Neural progenitor cell (in vitro differentiated cells): ENCODE measurements around the gene C5AR2. TPM values are rescaled to one million over a fixed set of nuclear protein-coding genes. Genes with fewer than 3 reads are reported as not detected.
A peak's percentile ranks its signal among the peaks of the same experiment; 100 is the strongest.

ENCODE experiments used
- DNase-seq: peaks from one replicate; pipeline ENCODE4 v3.0.0-alpha.2; 2016; ENCODE audit warnings: low spot score
- H2AFZ ChIP-seq: fragments of 200-600 bp; sonication (generic); replicated peaks from 2 replicates; pipeline ENCODE4 v1.6.1; 2016; ENCODE audit warnings: antibody characterized with exemption
- H3F3A ChIP-seq: fragments of 200-600 bp; sonication (generic); 2 replicates; pipeline ENCODE4 v1.6.1; 2016; ENCODE audit warnings: antibody characterized with exemption, low read depth
- H3K27ac ChIP-seq: fragments of 200-600 bp; sonication (generic); 2 replicates; pipeline ENCODE4 v1.5.1; 2016; ENCODE audit warnings: mild to moderate bottlenecking
- H3K27me3 ChIP-seq: fragments of 200-600 bp; sonication (generic); 2 replicates; pipeline ENCODE4 v1.6.1; 2016; ENCODE audit warnings: mild to moderate bottlenecking, moderate library complexity
- H3K36me3 ChIP-seq: fragments of 200-600 bp; sonication (generic); 2 replicates; pipeline ENCODE4 v1.5.1; 2016
- H3K4me1 ChIP-seq: fragments of 200-600 bp; sonication (generic); 2 replicates; pipeline ENCODE4 v1.6.1; 2016; ENCODE audit warnings: mixed run types
- H3K4me2 ChIP-seq: fragments of 200-600 bp; sonication (generic); 2 replicates; pipeline ENCODE4 v1.6.1; 2016
- H3K4me3 ChIP-seq: fragments of 200-600 bp; sonication (generic); 2 replicates; pipeline ENCODE4 v1.5.1; 2016
- H3K79me2 ChIP-seq: fragments of 200-600 bp; sonication (generic); 2 replicates; pipeline ENCODE4 v1.6.1; 2016; ENCODE audit warnings: low read depth
- H3K9ac ChIP-seq: fragments of 200-600 bp; sonication (generic); 2 replicates; pipeline ENCODE4 v1.6.1; 2016
- H3K9me3 ChIP-seq: fragments of 200-600 bp; sonication (generic); 2 replicates; pipeline ENCODE4 v1.5.1; 2016; ENCODE audit warnings: low read depth
- H4K20me1 ChIP-seq: fragments of 200-600 bp; sonication (generic); 2 replicates; pipeline ENCODE4 v1.6.1; 2016; ENCODE audit warnings: low read depth
- H3K27ac Mint-ChIP-seq: 3 replicates; pipeline ENCODE4 v1.8.0; 2021; ENCODE audit warnings: mixed read lengths
- H3K27me3 Mint-ChIP-seq: 2 replicates; pipeline ENCODE4 v1.8.0; 2022; ENCODE audit warnings: low read depth, mild to moderate bottlenecking, inconsistent platforms, moderate library complexity, mixed read lengths; ENCODE audit not compliant: insufficient read depth
- H3K36me3 Mint-ChIP-seq: 3 replicates; pipeline ENCODE4 v1.8.0; 2021; ENCODE audit warnings: mixed read lengths
- H3K4me1 Mint-ChIP-seq: 3 replicates; pipeline ENCODE4 v1.8.0; 2021; ENCODE audit warnings: mixed read lengths
- H3K4me3 Mint-ChIP-seq: 3 replicates; pipeline ENCODE4 v1.8.0; 2021; ENCODE audit warnings: mild to moderate bottlenecking, moderate library complexity, mixed read lengths
- H3K9me3 Mint-ChIP-seq: 3 replicates; pipeline ENCODE4 v1.8.0; 2020; ENCODE audit warnings: mixed read lengths
- CTCF ChIP-seq: fragments of 200-600 bp; sonication (generic); IDR thresholded peaks from 2 replicates; pipeline ENCODE4 v1.5.1; 2017; ENCODE audit warnings: antibody characterized with exemption, mild to moderate bottlenecking
- EZH2 ChIP-seq: fragments of 200-600 bp; sonication (generic); IDR thresholded peaks from 2 replicates; pipeline ENCODE4 v1.6.1; 2017; ENCODE audit warnings: antibody characterized with exemption, mild to moderate bottlenecking, moderate library complexity
- EZH2phosphoT487 ChIP-seq: fragments of 200-600 bp; sonication (generic); IDR thresholded peaks from 2 replicates; pipeline ENCODE4 v1.6.1; 2017; ENCODE audit warnings: antibody characterized with exemption
- total RNA-seq: library from RNA; depleted of rRNA; stranded (reverse); fragments of >200 nt; gene quantifications from 2 replicates; pipeline ENCODE4 v1.2.3, GENCODE V29; 2015; ENCODE audit warnings: low replicate concordance

Gene C5AR2
- total RNA-seq, 1 donor from 2014 or later, result not detected

GRCh38 chr19:47374876-47375693, 43.1 kb downstream of the C5AR2 start:
- H3F3A ChIP-seq, result no peaks in the 10 kb centered on the region
- H3K4me2 ChIP-seq, result no peak overlapping the region
- peaks cover 13% of the 10 kb centered on the region for H3K36me3 Mint-ChIP-seq
- no peaks in the 10 kb centered on the region for H4K20me1 ChIP-seq
- no peak overlapping the region for H3K27ac Mint-ChIP-seq
- no peaks in the 10 kb centered on the region for H3K9me3 Mint-ChIP-seq
- H3K4me3 ChIP-seq, result no peak overlapping the region
- H3K4me1 ChIP-seq, result no peaks in the 10 kb centered on the region
- no peaks in the 10 kb centered on the region for H3K4me1 Mint-ChIP-seq
- H3K27me3 ChIP-seq, result no peaks in the 10 kb centered on the region
- no peak overlapping the region for H3K9ac ChIP-seq
- no peak for TF ChIP-seq EZH2
- no peak for DNase-seq
- no peak overlapping the region for H3K27ac ChIP-seq
- H3K4me3 Mint-ChIP-seq, result no peak overlapping the region
- no peaks in the 10 kb centered on the region for H3K9me3 ChIP-seq
- H2AFZ ChIP-seq, result no peak overlapping the region
- peaks cover 6% of the 10 kb centered on the region for H3K27me3 Mint-ChIP-seq
- no peaks in the 10 kb centered on the region for H3K36me3 ChIP-seq
- H3K79me2 ChIP-seq, result no peaks in the 10 kb centered on the region

GRCh38 chr19:47375694-47376588, 44.0 kb downstream of the C5AR2 start:
- H3K9ac ChIP-seq, result no peak overlapping the region
- peaks cover 10% of the 10 kb centered on the region for H3K36me3 Mint-ChIP-seq
- no peak overlapping the region for H3K4me2 ChIP-seq
- H2AFZ ChIP-seq, result no peak overlapping the region
- no peak overlapping the region for H3K27ac ChIP-seq
- H3F3A ChIP-seq, result no peaks in the 10 kb centered on the region
- no peaks in the 10 kb centered on the region for H3K36me3 ChIP-seq
- peak overlapping the region; percentile 62 for H3K4me3 Mint-ChIP-seq
- no peaks in the 10 kb centered on the region for H3K9me3 ChIP-seq
- H3K9me3 Mint-ChIP-seq, result no peaks in the 10 kb centered on the region
- H3K4me1 Mint-ChIP-seq, result no peaks in the 10 kb centered on the region
- TF ChIP-seq CTCF (no peak), EZH2 (no peak), EZH2phosphoT487 (no peak)
- H3K4me3 ChIP-seq, result no peak overlapping the region
- H4K20me1 ChIP-seq, result no peaks in the 10 kb centered on the region
- H3K27ac Mint-ChIP-seq, result no peak overlapping the region
- H3K27me3 Mint-ChIP-seq, result peaks cover 6% of the 10 kb centered on the region
- DNase-seq, result no peak
- H3K79me2 ChIP-seq, result no peaks in the 10 kb centered on the region
- no peaks in the 10 kb centered on the region for H3K4me1 ChIP-seq
- no peaks in the 10 kb centered on the region for H3K27me3 ChIP-seq

- Mint-ChIP-seq H3K27me3 (peaks cover 5% of the 10 kb centered on the region), H3K4me3 (no peak overlapping the region), H3K4me1 (no peaks in the 10 kb centered on the region), H3K9me3 (no peaks in the 10 kb centered on the region), H3K36me3 (peaks cover 13% of the 10 kb centered on the region), H3K27ac (no peak overlapping the region)
- Histone ChIP-seq H3K27me3 (no peaks in the 10 kb centered on the region), H3K4me1 (no peaks in the 10 kb centered on the region), H3K27ac (no peak overlapping the region), H2AFZ (no peak overlapping the region), H3K4me3 (no peak overlapping the region), H3K9me3 (no peaks in the 10 kb centered on the region), H3F3A (no peaks in the 10 kb centered on the region), H3K79me2 (no peaks in the 10 kb centered on the region), H3K4me2 (no peak overlapping the region), H4K20me1 (no peaks in the 10 kb centered on the region), H3K9ac (no peak overlapping the region), H3K36me3 (no peaks in the 10 kb centered on the region)
- TF ChIP-seq EZH2phosphoT487, result no peak
- TF ChIP-seq EZH2, result no peak
- TF ChIP-seq CTCF, result no peak
- DNase-seq, result no peak
Measured at GRCh38 chr19:47376589-47377144, 44.7 kb downstream of the C5AR2 start.
